HG02885 (cell line): Measurements from ENCODE around the gene KIF1C.
"Not testable (repeated sequence)": the region's sequence is repeated elsewhere in the genome, so short reads cannot be mapped to it uniquely, and the experiment has no call there.

Source experiments
- ATAC-seq: cut with Tn5 transposase; IDR thresholded peaks from one replicate; pipeline ENCODE4 v1.9.1; 2021; ENCODE audit warnings: mild to moderate bottlenecking; ENCODE audit not compliant: unreplicated experiment, poor library complexity

Gene KIF1C

DNA sequence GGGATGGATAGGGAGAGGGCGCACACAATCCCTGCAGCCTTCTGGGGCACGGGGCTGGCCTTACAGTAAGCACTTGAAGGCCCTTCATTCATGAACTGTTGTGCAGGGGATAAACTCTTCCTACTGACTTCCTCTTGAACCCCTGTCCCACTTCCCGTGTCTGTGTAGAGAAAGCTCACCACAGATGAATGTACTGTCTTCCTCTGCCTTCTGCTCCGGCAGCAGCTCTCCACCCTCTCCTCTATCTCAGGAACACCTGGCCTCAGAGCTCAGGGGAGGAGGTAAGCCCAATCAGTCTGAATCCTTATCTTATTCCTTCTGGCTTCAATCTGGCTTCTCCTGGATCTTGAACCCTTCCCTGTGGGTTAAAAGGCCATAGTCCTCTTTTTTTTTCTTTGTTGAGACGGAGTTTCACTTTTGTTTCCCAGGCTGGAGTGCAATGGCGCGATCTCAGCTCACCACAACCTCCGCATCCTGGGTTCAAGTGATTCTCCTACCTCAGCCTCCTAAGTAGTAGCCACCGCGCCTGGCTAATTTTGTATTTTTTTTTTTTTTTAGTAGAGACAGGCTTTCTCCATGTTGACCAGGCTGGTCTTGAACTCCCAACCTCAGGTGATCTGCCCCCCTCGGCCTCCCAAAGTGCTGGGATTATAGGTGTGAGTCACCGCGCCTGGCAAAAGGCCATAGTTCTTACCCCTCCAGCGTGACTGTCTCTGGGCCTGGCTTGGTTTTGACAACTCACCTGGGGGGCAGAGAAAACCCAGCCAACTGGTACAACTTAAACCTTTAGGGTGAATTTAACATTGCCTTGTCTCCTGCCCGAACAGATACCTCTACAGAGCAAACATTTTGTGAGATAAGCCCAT, 44.6 kb downstream of the KIF1C start:
- no peak for ATAC-seq

DNA sequence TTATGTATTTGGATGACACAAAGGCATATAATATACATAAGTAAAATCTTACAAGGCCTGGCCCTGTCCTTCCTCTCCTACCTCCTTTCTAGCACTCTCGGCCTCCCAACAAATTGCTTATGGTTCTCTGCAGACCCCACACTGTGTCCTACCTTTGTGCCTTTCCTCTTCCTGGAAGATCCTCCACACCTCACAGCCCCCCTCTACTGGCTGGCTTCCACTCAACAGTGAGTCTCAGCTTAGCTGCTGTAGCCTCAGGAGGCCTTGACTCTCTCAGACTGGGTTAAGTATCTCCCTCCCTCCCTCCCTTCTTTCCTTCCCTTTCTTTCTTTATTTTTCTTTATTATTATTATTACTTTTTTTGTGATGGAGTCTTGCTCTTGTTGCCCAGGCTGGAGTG, 45.8 kb downstream of the KIF1C start:
- ATAC-seq: no peak

DNA sequence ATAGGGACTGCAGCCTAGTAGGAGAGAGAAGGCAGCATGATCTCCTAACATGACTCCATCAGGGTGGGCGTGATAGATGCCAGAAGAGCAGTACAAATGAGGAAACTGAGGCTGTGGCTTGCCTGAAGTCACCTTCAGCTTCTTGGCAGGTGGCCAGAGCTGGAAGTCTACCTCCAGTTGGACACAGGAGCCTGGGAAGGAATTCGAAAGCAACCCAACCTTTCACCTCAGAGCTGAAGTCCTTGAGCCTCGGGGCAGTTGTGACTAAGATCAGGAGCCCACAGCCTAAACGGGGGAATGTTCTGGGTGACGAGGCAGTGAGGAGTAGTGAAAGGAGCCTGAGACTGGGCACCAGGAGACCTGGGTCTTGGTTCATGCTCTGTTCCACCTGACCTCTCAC, 46.9 kb downstream of the KIF1C start:
- no peak for ATAC-seq

DNA sequence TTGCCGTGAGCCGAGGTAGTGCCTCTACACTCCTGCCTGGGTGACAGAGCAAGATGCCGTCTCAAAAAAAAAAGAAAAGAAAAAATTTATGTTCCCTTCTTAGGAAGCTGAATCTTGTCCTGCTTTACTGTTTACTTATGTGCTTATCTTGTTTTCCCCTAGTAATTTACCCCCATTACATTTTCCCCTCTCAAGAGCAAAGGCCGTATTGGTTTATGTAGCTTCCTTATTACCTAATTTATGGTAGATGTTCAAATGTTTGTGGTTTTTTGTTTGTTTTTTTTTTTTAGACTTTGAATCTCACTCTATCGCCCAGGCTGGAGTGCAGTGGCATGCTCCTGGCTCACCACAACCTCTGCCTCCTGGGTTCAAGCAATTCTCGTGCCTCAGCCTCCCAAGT, 47.7 kb downstream of the KIF1C start:
- ATAC-seq: no peak

DNA sequence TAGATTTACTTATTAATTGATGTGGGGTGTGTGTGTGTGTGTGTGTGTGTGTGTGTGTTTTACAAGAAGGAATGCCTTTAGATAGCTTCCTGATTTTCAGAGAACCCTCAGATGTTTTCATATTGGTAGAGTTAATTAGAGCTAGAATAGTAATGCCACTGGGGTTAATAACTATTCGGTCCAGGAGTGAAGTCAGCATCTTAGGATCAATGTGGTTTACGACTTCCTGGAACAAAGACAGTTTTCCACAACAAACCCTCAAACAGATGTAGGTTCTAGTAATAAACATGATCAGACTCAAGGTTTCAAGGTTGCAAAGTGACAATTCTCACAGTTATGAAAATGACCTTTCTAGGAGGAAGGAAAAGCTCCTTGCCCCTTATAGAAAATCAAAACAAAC, 49.7 kb downstream of the KIF1C start:
- ATAC-seq: no peak

DNA sequence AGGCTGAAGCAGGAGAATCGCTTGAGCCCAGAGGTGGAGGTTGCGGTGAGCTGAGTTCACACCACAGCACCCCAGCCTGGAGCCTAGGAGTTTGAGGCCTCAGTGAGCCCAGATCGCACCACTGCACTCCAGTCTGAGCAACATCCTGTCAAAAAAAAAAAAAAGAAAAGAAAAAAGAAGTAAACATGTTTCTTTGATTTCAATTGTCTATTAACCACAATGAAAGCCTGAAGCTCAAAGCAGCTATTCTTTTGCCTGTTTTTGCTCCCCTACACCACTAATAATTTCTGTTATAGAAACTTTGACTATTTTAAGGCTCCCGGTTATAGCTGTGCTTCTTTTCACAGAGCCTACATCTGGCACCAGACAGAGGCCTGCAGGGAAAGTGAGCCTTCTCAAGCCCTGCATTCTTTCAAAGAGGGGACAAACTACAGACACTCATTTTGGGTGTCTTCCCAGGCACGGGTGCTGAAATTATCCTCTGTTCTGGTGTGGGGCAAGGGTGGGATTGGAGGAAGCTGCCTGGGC, 51.6 kb downstream of the KIF1C start:
- ATAC-seq: no peak

DNA sequence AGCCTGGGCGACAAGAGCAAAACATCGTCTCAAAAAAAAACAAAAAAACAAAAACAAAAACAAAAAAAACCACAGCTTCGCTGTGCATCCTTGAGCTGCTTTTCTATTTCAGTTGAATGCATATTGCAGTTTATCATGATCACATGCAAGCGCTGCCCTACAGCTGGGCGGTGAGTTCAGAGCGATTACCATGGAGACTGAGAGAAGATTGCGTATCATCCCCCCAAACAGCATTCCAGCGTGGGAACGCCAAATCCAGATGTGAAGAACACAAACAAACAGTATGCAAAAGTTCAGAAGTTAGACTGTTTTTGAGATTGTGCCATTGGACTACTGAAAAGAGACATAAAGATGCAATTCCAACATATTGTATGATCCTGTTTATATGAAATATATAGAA, 52.5 kb downstream of the KIF1C start:
- ATAC-seq: no peak

DNA sequence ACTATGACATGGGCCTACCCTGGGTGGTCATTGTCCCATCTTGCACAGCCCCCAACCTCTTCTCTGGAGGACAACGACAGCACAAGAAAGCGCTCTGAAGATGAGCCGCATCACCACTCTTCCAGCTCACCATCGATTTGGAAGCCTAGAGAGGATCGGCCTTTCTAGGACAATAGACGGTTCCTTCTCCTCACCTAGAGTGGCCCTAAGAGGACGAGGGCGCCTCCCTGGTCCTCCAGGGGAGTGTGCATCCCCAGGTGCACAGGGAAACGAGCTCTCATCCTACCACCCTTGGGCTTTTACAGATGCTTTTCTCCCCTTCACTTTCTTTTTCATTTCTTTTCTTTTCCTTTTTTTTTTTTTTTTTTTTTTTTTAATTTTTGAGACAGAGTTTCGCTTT, 57.8 kb downstream of the KIF1C start:
- no peak for ATAC-seq

DNA sequence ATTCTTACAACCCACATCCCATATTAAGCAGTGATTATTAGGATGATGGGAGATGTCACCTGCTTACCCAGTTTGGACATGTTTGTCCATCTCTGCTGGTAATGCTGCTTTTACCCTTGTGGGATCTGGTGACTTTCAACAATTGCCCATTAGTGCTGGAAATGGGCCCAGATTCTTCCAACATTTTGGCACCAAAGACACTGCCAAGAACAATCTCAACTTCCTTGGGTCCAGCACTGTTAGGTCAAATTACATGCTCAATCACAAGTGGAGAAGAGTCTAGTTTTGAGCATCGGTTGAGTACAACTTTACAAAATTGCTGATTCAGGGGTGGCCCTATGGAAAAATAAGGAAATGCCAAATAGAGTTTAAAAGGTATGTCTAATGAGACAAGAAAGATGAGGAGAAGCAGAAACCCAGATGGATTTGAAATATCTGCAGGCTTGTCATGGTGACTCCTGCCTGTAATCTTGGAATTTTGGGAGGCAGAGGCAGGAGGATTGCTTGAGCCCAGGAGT, 67.5 kb downstream of the KIF1C start:
- no peak for ATAC-seq

DNA sequence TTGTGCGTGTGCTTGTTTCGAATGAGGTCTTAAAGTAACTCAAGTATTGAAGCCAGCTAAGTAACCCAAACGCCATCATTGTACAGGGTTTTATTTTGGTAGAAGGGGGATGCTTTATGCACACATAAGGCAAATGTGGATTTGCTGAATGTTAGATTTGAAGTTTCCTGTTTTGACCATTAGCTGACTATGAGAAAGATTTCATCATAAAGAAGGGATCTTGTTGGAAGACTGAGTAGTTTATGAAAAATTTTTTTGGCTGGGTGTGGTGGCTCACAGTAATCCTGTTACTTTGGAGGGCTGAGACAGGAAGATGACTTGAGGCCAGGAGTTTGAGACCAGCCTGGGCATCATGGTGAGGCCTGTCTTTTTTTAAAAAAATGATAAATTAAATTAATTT, 70.5 kb downstream of the KIF1C start:
- ATAC-seq: no peak

DNA sequence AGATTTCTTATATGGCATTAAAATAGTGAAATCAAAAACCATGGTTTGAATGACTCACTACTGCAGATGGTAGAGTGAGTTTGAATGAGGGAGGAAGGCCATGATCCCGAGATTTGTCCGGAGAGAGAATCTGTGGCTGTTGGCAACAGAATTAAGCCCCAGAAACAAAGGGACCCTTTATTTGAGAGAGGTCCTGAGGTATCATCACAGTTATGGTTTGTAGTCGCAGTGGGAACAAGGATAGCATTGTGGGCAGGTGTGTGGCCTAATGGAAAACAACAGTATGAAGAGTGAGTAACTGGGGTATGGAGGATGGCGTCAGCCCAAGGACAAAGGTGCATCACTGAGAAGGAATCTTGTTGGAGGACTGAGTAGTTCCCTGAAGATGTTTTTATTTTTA, 72.0 kb downstream of the KIF1C start:
- no peak for ATAC-seq

DNA sequence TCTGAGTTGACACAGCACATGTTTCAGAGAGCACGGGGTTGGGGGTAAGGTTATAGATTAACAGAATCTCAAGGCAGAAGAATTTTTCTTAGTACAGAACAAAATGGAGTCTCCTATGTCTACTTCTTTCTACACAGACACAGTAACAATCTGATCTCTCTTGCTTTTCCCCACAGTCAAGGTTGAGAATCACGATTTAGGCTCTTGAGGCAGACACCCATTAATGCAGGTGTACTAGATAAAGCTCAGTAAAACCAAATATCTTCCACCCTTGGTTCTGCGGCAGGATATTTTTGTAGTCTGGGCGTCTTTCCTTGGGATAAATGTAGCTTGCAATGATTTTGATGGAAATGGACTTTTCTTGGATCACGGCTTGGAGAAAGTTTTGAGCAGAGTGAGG, 77.7 kb downstream of the KIF1C start:
- not testable (repeated sequence) for ATAC-seq

DNA sequence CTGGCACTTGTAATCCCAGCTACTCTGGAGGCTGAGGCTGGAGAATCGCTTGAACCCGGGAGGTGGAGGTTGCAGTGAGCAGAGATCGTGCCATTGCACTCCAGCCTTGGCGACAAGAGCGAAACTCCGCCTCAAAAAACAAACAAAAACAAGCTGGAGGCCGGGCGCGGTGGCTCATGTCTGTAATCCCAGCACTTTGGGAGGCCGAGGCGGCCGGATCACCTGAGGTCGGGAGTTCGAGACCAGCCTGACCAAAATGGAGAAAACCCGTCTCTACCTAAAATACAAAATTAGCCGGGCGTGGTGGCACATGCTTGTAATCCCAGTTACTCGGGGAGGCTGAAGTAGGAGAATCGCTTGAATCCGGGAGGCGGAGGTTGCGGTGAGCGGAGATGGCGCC, 79.5 kb downstream of the KIF1C start:
- ATAC-seq: not testable (repeated sequence)

DNA sequence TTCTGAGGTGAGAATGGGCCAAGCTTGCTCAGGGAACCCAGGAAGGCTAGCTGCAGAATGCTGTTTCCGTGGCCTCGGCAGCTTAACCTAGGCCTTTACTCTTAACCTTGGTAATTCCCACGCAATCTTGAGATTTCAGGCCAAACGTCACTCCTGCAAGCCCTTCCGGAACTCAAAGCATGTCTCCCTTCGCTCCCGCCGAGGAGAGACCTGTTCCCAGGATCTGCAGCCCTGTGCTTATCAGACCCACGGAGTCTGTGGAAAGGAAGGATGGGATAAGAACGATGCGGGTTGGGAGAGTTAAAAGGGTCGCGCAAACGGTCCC, 80.0 kb downstream of the KIF1C start:
- no peak for ATAC-seq
